Fibroblast of peridontal ligament (primary cell): ENCODE results near the gene SNX2.
A peak's percentile ranks its signal among the peaks of the same experiment; 100 is the strongest.
"Not testable (repeated sequence)": the region's sequence is repeated elsewhere in the genome, so short reads cannot be mapped to it uniquely, and the experiment has no call there.

ENCODE experiments used
- DNase-seq: peaks from one replicate; pipeline ENCODE4 v3.0.0-alpha.2; 2010; ENCODE audit errors: extremely low read depth

SNX2 gene, protein sequence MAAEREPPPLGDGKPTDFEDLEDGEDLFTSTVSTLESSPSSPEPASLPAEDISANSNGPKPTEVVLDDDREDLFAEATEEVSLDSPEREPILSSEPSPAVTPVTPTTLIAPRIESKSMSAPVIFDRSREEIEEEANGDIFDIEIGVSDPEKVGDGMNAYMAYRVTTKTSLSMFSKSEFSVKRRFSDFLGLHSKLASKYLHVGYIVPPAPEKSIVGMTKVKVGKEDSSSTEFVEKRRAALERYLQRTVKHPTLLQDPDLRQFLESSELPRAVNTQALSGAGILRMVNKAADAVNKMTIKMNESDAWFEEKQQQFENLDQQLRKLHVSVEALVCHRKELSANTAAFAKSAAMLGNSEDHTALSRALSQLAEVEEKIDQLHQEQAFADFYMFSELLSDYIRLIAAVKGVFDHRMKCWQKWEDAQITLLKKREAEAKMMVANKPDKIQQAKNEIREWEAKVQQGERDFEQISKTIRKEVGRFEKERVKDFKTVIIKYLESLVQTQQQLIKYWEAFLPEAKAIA

DNA sequence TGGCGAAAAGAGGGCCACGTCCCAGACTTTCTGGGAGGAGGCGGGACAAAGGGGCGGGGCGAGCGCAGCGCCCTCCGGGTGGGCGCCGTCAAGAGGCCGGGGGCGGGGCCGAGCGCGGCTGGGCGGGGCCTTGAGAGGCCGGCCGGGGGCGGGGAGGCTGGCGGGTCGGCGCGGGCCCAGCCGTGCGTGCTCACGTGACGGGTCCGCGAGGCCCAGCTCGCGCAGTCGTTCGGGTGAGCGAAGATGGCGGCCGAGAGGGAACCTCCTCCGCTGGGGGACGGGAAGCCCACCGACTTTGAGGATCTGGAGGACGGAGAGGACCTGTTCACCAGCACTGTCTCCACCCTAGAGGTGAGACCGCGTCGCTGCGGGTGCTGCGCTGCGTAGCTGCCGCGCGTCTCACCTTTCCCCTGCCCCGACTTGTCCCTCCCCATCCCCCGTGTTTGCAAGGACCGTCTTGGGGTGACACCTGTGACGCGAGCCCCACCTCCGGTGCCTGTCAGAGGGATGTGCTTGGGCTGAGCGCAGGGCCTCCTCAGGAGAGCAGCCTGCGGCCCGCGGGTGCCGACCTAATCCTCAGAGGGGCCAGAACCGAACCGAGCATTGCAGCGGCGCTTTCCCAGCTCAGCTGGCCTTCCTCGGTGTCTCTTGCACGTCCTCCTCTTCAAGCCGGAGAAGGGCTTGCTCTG lies at the start of gene SNX2:
Gene SNX2, plus strand, starts transcription at position 220 of the 689 bp plus-strand sequence. Its CDS starts 24 bp downstream, at position 244.
- DNase-seq: peak; percentile 75

- DNase-seq: peak; percentile 86
Observed at GRCh38 chr5:122727112-122727541, 47.8 kb upstream of the SNX2 start.

DNA sequence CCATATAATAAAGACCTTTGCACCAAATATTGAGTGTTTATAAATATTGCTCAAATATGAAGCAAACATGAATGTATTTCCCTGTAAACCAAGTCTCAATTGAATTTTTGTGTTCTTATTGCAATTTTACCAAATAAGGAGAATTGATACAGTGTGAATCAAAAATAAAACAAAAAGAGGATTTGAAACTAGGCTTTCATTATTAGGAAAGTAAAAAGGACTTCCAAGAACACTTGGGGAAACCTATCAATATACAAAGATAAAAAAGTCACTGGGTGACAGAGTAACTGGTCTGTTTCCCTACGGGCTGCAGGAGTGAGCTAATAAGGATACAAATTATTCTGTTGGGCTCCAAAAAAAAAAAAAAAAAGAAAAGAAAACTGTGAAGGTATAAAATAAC lies 44.8 kb upstream of the SNX2 start:
- DNase-seq: no peak

DNA sequence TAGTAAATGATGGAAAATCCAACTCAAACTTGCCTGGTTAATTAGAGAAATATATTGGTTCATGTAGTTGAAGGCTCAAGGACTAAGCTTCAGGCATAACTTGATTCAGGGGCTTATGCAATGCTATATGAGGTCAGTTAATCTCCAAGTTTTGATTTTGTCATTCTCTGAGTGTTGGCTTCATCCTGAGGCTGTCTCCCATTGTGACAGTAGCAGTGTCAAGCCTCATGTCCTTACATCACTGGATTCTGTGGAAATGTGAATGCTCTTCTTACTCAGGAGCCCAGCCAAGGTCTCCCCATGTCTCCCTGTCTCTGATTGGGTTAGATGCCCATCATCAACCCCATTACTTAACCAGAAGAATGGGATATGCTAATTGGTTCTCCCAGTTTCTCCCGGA lies 44.4 kb upstream of the SNX2 start:
- no peak for DNase-seq

- no peak for DNase-seq
Observed at GRCh38 chr5:122736086-122736845, 38.6 kb upstream of the SNX2 start.

GRCh38 chr5:122738088-122738487 lies 36.8 kb upstream of the SNX2 start:
- no peak for DNase-seq

DNA sequence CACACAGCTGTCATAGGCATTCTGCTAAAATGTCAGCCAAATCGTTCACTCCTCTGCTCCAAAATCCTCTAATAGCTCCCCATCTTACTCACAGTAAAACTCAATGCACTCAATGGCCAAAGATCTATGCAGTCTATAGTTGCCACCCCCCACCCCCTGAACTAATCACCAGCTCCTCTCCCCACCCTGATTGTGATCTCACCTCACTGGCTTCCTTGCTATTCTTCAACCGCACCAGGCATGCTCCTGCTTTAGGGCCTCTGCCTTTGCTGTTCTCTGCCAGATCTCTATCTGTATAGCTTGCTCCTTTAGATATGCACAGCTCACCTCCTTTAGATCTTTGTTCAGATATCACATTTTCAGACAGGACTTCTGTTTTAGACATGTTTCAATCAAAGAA lies 33.2 kb upstream of the SNX2 start:
- no peak for DNase-seq

- DNase-seq: no peak
Observed at GRCh38 chr5:122743261-122743660, 31.6 kb upstream of the SNX2 start.

DNA sequence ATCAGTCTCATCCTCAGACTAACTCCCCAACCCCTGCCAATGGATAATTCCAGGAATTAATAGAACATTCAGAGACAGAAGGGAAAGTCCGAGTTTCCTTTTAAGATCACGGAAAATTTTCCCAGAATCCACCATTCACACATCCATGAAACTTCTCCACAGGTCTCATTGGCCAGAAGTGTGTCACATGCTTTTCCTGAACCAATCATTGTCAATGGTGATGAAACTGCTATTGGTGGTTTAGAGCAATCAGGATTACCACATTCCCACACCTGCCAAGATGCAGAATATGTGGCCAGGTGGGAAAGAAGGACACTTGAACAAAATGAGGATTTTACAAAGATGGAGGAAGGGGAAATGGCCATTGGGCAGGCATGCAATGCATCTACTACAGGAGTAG lies 29.3 kb upstream of the SNX2 start:
- no peak for DNase-seq

GRCh38 chr5:122749886-122750285 lies 25.0 kb upstream of the SNX2 start:
- peak; percentile 18 for DNase-seq

DNA sequence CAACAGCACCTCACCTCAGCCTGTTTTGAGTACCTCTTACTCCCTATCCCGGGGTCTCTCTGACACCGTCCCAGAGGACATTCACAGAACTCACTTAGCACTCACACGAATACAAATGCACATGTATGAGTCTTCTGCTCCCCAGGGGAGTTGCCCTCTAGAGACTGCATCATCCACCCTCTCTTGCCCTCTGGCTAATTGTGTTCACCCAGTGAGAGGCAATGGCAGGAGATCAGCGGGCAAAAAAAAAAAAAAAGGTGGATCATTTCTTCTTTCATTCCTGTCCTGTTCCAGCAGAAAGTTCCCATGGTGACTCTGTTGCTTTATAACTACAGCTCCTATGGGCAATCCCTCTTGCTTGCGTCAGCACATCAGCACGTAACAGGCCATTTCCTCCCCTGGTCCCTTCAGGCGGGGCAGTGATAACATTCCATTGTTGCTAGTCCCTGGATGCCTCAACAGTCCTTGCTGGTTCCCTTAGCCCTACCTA lies 23.5 kb upstream of the SNX2 start:
- DNase-seq: no peak

DNA sequence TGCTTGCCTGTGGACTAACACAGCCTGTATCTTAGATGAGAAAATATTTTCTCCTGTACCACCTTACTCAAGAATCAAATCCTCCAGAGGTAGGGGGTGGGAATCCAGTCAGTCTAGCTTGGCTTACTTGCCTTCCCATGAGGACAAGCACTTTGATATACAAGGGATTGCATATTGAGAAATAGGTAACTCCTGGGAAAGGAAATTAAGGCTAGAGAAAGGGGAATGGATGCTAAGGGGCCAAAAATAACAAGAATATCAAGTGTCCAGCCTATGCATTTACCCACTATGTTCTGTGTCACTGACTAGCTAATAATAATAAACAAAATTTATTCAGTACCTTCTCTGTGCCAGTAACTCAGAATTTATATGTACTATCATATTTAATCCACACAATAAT lies 21.4 kb upstream of the SNX2 start:
- no peak for DNase-seq

DNA sequence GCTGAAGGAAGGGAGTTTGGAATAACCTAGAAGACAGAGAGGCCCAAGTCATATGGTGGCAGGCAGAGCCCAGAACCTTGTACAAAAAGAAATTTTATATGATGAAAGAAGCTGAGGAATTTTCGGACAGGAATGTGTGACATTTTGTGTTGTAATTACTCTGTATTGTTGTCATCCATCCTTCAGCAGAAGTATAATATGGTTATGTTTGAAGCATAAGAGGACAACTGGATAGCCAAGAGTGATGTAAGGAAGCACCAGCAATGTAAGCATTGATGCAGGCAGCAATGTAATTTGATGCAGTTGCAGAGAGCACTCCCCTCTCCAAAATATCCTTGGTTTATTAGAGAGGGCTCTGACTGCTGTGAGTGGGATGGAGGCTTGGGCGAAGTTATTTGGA lies 19.1 kb upstream of the SNX2 start:
- DNase-seq: peak; percentile 42

GRCh38 chr5:122756264-122756911 lies 18.5 kb upstream of the SNX2 start:
- peak; percentile 91 for DNase-seq

DNA sequence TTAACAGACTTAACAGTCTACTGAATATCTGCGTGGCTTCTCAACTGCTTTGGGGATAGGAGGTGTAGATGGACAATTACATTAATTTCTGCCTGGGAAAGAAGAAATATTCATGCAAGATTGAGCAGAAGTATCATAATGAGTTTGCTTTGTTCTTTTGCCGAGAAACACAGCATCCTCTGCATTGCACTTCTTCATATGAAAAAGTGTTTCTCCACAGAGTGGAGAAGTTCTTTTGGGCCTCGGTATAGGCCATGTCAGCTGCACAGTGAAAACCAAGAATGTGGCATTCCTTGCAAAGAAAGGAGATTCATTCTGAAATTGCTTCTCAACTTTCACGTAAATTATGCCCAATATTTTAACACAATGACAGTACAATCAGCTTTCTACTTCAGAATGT lies 17.6 kb upstream of the SNX2 start:
- no peak for DNase-seq

DNA sequence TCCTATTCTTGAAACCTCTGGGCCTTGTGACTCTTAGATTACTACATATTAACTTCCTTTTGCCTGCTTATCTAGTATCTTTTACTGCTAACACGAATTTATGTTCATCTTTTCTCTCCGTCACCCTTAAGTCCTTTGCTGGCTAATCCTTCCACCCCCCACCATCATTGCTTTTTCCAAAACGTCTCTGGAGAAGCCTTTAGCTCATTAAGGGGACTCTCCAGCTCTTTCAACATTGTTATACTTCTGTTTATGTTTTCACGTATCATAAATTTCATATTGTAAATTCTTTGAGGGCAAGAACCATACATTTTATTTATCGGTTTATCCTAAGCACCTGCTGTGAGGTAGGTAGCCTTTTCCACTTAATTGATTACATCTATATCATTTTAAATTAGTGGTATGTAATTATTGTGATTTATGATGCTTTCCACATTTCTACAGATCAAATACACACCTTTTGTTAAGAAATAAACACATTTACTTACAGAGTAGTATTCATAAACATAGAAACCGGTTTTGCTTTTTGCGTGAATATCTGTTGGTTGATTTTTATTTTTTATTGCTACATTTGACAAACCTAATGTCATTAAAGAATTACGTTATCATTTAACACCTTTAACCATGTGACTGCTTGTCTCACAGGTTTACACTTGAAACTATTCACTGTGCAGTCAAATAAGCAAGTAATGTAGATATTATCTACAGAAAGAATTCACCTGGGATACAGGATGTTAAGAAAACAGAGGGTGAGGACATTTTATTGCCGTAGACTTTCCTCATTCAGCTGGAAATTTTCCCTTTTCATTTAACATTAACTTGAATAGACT lies 15.4 kb upstream of the SNX2 start:
- no peak for DNase-seq

GRCh38 chr5:122760236-122760635 lies 14.6 kb upstream of the SNX2 start:
- no peak for DNase-seq

DNA sequence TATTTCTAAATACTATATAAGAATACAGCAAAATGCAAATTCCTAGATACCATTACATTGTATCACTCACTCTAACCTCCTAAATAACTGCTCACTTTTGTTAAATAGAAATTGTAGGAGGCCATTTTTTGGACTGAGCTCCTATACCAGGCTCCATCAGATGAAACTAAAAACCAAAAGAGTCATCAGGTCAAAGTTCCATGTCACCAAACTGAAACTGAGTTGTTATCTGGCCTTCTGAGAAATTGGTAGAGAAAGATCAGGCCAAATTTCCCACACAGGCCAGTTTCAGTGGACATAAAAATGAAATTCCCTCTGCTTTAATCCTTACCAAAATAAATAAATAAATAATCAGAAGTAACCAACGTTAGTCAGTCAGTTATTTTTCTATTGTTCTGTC lies 13.8 kb upstream of the SNX2 start:
- no peak for DNase-seq

- DNase-seq: not testable (repeated sequence)
Observed at GRCh38 chr5:122761896-122762295, 13.0 kb upstream of the SNX2 start.

- no peak for DNase-seq
Observed at GRCh38 chr5:122766130-122766529, 8.8 kb upstream of the SNX2 start.

DNA sequence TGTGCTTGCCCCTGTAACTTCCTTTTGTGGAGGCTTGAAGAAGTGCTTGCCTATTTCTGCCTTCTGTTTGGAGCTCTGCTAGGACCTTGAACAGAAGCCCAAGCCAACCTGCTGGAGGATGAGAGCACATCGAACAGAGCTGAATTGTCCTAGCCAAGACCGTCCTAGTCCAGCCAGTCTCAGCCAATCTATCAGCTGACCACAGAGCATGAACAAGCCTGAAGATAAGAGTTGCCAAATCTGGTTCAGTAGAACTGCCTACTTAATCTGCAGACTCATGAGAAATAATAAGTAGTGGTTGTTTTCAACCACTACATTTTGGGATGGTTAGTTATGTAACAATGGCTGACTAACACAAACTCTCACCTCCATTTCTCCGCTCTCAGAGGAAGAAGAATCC lies 4.4 kb upstream of the SNX2 start:
- DNase-seq: no peak
